Spleen (tissue), 11 donors: Measurements from ENCODE around the gene GMPPB. TPM values are rescaled to one million over a fixed set of nuclear protein-coding genes. Genes with fewer than 3 reads are reported as not detected.
A peak's percentile ranks its signal among the peaks of the same experiment; 100 is the strongest.

Experiments
- DNase-seq: peaks from one replicate; pipeline ENCODE4 v3.0.0-alpha.2; 2020
- H3K27ac ChIP-seq, 8 donors: fragments of 200-600 bp; sonication (generic) in 7 of 8; 1 replicate in 4 of 8; 2 replicates in 4 of 8; pipeline versions ENCODE4 v1.5.0 to v1.8.0; 2016 to 2021; ENCODE audit warnings: inconsistent platforms in 4 of 8, mild to moderate bottlenecking in 4 of 8, moderate library complexity in 1 of 8
- H3K27me3 ChIP-seq, 7 donors: fragments of 200-600 bp; sonication (generic) in 6 of 7; replicated peaks in 1 of 7; 1 replicate in 4 of 7; 2 replicates in 3 of 7; pipeline versions ENCODE4 v1.5.0 to v1.8.0; 2016 to 2021; ENCODE audit warnings: inconsistent platforms in 3 of 7, mild to moderate bottlenecking in 1 of 7
- H3K36me3 ChIP-seq, 6 donors: fragments of 200-600 bp; sonication (generic) in 5 of 6; 1 replicate in 4 of 6; 2 replicates in 2 of 6; pipeline versions ENCODE4 v1.5.0 to v1.8.0; 2016 to 2021; ENCODE audit warnings: inconsistent platforms in 2 of 6
- H3K4me1 ChIP-seq, 6 donors: fragments of 200-600 bp; sonication (generic) in 5 of 6; 1 replicate in 3 of 6; 2 replicates in 3 of 6; pipeline versions ENCODE4 v1.5.0 to v1.8.0; 2016 to 2021; ENCODE audit warnings: inconsistent platforms in 3 of 6
- H3K4me3 ChIP-seq, 8 donors: fragments of 200-600 bp; sonication (generic) in 7 of 8; 1 replicate in 4 of 8; 2 replicates in 4 of 8; pipeline versions ENCODE4 v1.5.0 to v1.8.0; 2016 to 2021; ENCODE audit warnings: inconsistent platforms in 4 of 8, mild to moderate bottlenecking in 4 of 8, moderate library complexity in 2 of 8
- H3K9me3 ChIP-seq, 8 donors: fragments of 200-600 bp; sonication (generic) in 7 of 8; 1 replicate in 4 of 8; 2 replicates in 4 of 8; pipeline versions ENCODE4 v1.5.0 to v1.8.0; 2016 to 2021; ENCODE audit warnings: inconsistent platforms in 4 of 8
- POLR2A ChIP-seq, 3 donors: fragments of 450-650 bp; IDR thresholded peaks; one replicate each; pipeline ENCODE4 v1.5.1; 2017; ENCODE audit warnings: antibody characterized with exemption in 3 of 3, mild to moderate bottlenecking in 1 of 3
- POLR2AphosphoS5 ChIP-seq, 3 donors: sonication (generic); formaldehyde crosslinking; IDR thresholded peaks; one replicate each; pipeline ENCODE4 v1.5.1; 2017; ENCODE audit warnings: antibody characterized with exemption in 3 of 3
- WGBS, 5 donors: extraction: QIAGEN DNeasy Blood & Tissue Kit in 3 of 5; methylation state at CpG; one replicate each; pipeline versions ENCODE4 v1.1.5 to v1.1.7; 2013 to 2018; 5-methylcytosine and 5-hydroxymethylcytosine counted together
- intact Hi-C: fragments of 100-400 bp; cut with DNase I; formaldehyde crosslinking; loops from one replicate; pipeline ENCODE4 v1.15.0; 2023; ENCODE audit warnings: low total_unique reads
- polyA plus RNA-seq, 3 donors: library from polyadenylated mRNA; stranded (reverse); fragments of 200-250 nt; gene quantifications; one replicate each; pipeline ENCODE4 v1.2.1, GENCODE V29; 2013
- total RNA-seq, 7 donors: library from RNA; depleted of rRNA in 3 of 7; stranded (reverse); fragments of >200 nt in 3 of 7; fragmentation: NEBNext Ultra II Directional in 4 of 7; extraction: Animal tissue kit (Norgen Biotek cat#: 25700) in 4 of 7; gene quantifications; one replicate each; pipeline versions ENCODE4 v1.1.0 to v1.2.1, GENCODE V29; 2016 to 2021
- TF ChIP-seq, protein P1 (sequence below), 11 experiments: fragments of 200-600 bp in 7 of 11; fragments of 450-650 bp in 4 of 11; sonication (generic) in 4 of 11; IDR thresholded peaks in 8 of 11; conservative IDR thresholded peaks in 3 of 11; 1 replicate in 7 of 11; 2 replicates in 4 of 11; pipeline versions ENCODE4 v1.4.0 to v1.8.0; 2016 to 2021; ENCODE audit warnings: antibody characterized with exemption in 11 of 11, inconsistent platforms in 4 of 11, mild to moderate bottlenecking in 1 of 11
- donor health status: healthy with polysubstance abuse.
- donor health status: DM: no; HTN: no; CAD: no; lungs with moderate emphysema.
- donor health status: DM: no; HTN: no; CAD: no.
- donor health status: Bipolar disorder and iron deficiency.
- donor health status: healthy.
- donor health status: DM: no; HTN: no; CAD: no.
- donor health status: DM: yes; HTN: yes; CAD: no.

Gene GMPPB
- total and polyA plus RNA-seq, 10 donors = 10.8 to 34.3 (median 26.7) TPM

DNA sequence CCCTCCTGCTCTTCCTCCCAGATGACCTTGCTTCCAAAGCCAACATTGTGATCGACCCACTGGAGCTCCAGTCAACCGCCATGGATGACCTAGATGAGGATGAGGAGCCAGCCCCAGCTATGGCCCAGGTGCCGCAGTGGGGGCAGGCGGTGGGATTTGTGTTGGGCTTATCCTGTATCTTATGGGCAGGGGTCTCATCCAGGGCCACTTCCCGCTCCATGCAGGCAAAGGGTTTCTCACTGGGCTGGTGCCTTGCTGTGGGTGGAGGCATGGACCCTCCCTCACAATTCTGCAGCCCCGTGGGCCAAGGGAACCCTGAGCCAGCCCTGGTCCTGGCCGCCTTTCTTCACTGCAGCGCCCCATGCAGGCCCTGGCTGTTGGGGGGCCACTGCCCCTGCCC lies 19.1 kb downstream of the GMPPB start:
- TF ChIP-seq, protein P1, sequence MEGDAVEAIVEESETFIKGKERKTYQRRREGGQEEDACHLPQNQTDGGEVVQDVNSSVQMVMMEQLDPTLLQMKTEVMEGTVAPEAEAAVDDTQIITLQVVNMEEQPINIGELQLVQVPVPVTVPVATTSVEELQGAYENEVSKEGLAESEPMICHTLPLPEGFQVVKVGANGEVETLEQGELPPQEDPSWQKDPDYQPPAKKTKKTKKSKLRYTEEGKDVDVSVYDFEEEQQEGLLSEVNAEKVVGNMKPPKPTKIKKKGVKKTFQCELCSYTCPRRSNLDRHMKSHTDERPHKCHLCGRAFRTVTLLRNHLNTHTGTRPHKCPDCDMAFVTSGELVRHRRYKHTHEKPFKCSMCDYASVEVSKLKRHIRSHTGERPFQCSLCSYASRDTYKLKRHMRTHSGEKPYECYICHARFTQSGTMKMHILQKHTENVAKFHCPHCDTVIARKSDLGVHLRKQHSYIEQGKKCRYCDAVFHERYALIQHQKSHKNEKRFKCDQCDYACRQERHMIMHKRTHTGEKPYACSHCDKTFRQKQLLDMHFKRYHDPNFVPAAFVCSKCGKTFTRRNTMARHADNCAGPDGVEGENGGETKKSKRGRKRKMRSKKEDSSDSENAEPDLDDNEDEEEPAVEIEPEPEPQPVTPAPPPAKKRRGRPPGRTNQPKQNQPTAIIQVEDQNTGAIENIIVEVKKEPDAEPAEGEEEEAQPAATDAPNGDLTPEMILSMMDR (IDR thresholded peaks at IDR 0.05 in 8 of 11, conservative IDR thresholded peaks at IDR 0.05 in 3 of 11) = no peak
- TF ChIP-seq POLR2A (IDR thresholded peaks at IDR 0.05) = no peak
- no peak for TF ChIP-seq POLR2AphosphoS5 (IDR thresholded peaks at IDR 0.05)
- DNase-seq = no peak
- intact Hi-C loops = loop anchor here (5.0 kb wide), 1 partner anchor 138 kb away; no protein-coding TSS in a partner anchor
- H3K27me3 ChIP-seq = no peaks in the 10 kb centered on the region
- no peaks in the 10 kb centered on the region for H3K9me3 ChIP-seq
- no peak overlapping the region for H3K4me3 ChIP-seq
- H3K27ac ChIP-seq = peak overlapping the region in 1 of 8 donors; percentile 25
- H3K36me3 ChIP-seq = peaks cover 0 to 94% (median 60%) of the 10 kb centered on the region in 6 donors
- WGBS, 5 donors = 88 to 100% (median 92%) methylated on average over 1 to 8 of the region's 8 CpGs
- H3K4me1 ChIP-seq = peaks cover 0 to 38% (median 9%) of the 10 kb centered on the region in 6 donors

DNA sequence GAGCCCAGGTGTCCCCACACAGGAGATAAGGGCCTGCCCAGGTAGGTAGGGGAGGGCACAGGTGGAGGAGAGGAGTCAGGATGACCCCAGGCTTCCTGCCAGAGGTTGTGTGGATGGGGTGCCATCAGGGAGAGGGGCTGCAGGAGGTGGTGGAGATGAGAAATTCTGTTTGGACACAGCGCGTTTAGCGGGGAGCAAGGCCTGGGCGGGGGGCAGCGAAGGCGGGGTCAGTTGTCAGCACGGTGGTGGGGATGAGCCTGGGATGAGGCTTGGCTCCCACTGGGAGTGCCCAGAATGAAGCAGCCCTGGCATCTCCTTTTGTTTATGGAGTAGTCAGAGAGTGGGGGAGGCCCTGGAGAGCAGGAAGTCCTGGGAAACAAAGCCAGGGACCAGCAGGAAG lies 19.8 kb downstream of the GMPPB start:
- peaks cover 0 to 98% (median 66%) of the 10 kb centered on the region in 6 donors for H3K36me3 ChIP-seq
- peaks cover 0 to 38% (median 9%) of the 10 kb centered on the region in 6 donors for H3K4me1 ChIP-seq
- no peaks in the 10 kb centered on the region for H3K27me3 ChIP-seq
- TF ChIP-seq POLR2A (IDR thresholded peaks at IDR 0.05) (no peak), POLR2AphosphoS5 (IDR thresholded peaks at IDR 0.05) (no peak)
- TF ChIP-seq, protein P1 (IDR thresholded peaks at IDR 0.05 in 8 of 11, conservative IDR thresholded peaks at IDR 0.05 in 3 of 11) = no peak
- no peak for DNase-seq
- H3K9me3 ChIP-seq = no peaks in the 10 kb centered on the region
- intact Hi-C loops = loop anchor here (5.0 kb wide), 1 partner anchor 138 kb away; no protein-coding TSS in a partner anchor
- H3K4me3 ChIP-seq = no peak overlapping the region
- WGBS, 5 donors = 86 to 94% (median 92%) methylated on average over 7 of the region's 7 CpGs
- H3K27ac ChIP-seq = peak overlapping the region in 2 of 8 donors; percentile 31 to 46

GRCh38 chr3:49703443-49703927 lies 20.3 kb downstream of the GMPPB start:
- H3K27ac ChIP-seq = peak overlapping the region in 2 of 8 donors; percentile 31 to 46
- intact Hi-C loops = loop anchor here (5.0 kb wide), 1 partner anchor 139 kb away; no protein-coding TSS in a partner anchor
- peak; percentile 87 for DNase-seq
- no peak overlapping the region for H3K4me3 ChIP-seq
- H3K27me3 ChIP-seq = no peaks in the 10 kb centered on the region
- H3K4me1 ChIP-seq = peaks cover 0 to 38% (median 9%) of the 10 kb centered on the region in 6 donors
- peaks cover 0 to 98% (median 67%) of the 10 kb centered on the region in 6 donors for H3K36me3 ChIP-seq
- H3K9me3 ChIP-seq = no peaks in the 10 kb centered on the region
- WGBS, 5 donors = 59 to 66% (median 63%) methylated on average over 10 to 14 of the region's 14 CpGs
- TF ChIP-seq POLR2AphosphoS5 (IDR thresholded peaks at IDR 0.05) (peak; percentile 48 to 56 (median 54)), POLR2A (IDR thresholded peaks at IDR 0.05) (no peak)
- TF ChIP-seq, protein P1 (IDR thresholded peaks at IDR 0.05 in 8 of 11, conservative IDR thresholded peaks at IDR 0.05 in 3 of 11) = peak; percentile 71 to 95 (median 86)

DNA sequence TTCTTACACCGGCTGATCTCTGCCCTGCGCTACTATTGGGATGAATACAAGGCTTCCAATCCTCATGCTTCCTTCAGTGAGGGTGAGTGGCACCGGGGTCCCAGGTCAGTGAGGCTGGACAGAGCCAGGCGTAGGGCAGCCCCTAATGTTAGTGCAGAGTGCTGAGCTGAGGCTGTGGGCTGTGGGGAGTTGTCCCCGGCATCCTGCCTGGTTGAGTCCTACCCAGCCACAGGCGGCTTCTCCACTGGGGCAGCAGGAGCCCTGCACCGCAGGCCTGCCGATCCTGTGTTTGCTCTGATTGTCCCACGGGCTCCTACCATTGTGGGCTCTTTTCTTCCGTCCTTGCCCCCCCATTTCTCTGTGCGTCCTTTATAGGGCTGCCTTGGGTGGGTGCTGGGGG lies 21.1 kb downstream of the GMPPB start:
- no peaks in the 10 kb centered on the region for H3K9me3 ChIP-seq
- no peak overlapping the region for H3K4me3 ChIP-seq
- H3K4me1 ChIP-seq = peaks cover 0 to 38% (median 9%) of the 10 kb centered on the region in 6 donors
- TF ChIP-seq POLR2AphosphoS5 (IDR thresholded peaks at IDR 0.05) (no peak), POLR2A (IDR thresholded peaks at IDR 0.05) (no peak)
- TF ChIP-seq, protein P1 (IDR thresholded peaks at IDR 0.05 in 8 of 11, conservative IDR thresholded peaks at IDR 0.05 in 3 of 11) = no peak
- intact Hi-C loops = loop anchor here (5.0 kb wide), 1 partner anchor 140 kb away; no protein-coding TSS in a partner anchor
- 91 to 94% (median 92%) methylated on average over 8 to 11 of the region's 11 CpGs for WGBS, 5 donors
- H3K36me3 ChIP-seq = peaks cover 0 to 99% (median 73%) of the 10 kb centered on the region in 6 donors
- no peak for DNase-seq
- H3K27me3 ChIP-seq = no peaks in the 10 kb centered on the region
- no peak overlapping the region for H3K27ac ChIP-seq
